Measurements from ENCODE around the gene SLC25A23. TPM values are rescaled to one million over a fixed set of nuclear protein-coding genes. Genes with fewer than 3 reads are reported as not detected.

SLC25A23 gene
- total and polyA plus RNA-seq, 9 of the 15 experiments (the other 6 are each of a cell fraction or from before 2014, with no cell fraction given): 6.1 to 72.0 (median 26.6) TPM

DNA sequence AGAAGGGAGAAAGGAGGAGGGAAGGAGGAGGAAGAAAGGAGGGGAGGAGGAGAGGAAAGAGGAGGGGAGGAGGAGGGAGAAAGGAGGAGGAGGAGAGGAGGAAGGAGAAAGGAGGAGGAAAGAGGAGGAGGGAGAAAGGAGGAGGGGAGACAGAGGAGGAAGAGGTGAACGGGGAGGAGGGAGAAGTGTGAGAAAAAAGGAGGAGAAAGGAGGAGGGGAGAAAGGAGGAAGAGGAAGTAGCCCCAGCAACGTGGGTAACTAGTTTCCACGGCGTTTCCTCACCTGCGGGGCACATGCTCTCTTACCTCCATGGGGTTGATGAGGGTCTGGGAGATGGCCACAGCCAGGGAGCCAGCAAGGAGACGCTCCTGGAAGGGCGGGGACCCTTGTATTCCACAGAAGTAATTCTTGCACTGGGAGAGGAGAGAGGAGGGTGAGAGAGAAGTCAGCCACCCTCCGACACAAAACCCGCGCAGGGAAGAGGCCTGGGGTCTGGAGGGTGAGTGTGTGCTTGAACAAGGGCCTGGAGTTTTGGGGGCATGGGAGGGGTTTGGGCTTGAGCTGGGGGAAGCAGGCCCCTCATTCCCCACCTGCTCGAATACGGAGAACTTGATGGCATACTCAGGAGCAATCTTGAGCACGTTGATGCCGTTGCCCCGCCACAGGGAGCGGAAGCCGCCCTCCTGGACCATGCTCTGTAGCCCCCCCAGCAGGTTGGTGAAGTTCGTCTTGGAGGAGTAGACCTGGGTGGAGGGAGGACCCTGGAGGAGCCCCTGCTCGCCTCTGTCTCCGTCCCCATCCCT lies 30.0 kb downstream of the SLC25A23 start (continued):
- TF ChIP-seq HMG20B (CRISPR knock-in tag; IDR thresholded peaks at IDR 0.05) (no peak), ETV6 (IDR thresholded peaks at IDR 0.05; ENCODE audit: borderline replicate concordance in 1 of 2, low read depth in 2 of 2, low read length in 1 of 2) (peak; percentile 78 to 85; a peak in 3 of 4 replicates), ETV6 (CRISPR knock-in tag; IDR thresholded peaks at IDR 0.05; ENCODE audit: borderline replicate concordance) (no peak), CTCF (IDR thresholded peaks at IDR 0.05 in 2 of 3, conservative IDR thresholded peaks at IDR 0.05 in 1 of 3; ENCODE audit: insufficient read depth in 2 of 3, low read depth in 1 of 3, low read length in 3 of 3) (peak in 2 of 3 experiments; percentile 24 to 51; a peak in 2 of 6 replicates), ZNF740 (CRISPR knock-in tag; IDR thresholded peaks at IDR 0.05) (peak; percentile 62; the same call in 1 of the 2 replicates), ZNF740 (tag; IDR thresholded peaks at IDR 0.05) (no peak), SAP30 (IDR thresholded peaks at IDR 0.05; ENCODE audit: borderline replicate concordance, insufficient read depth, low read depth, low read length, poor library complexity, severe bottlenecking) (peak; percentile 36), CEBPB (tag; IDR thresholded peaks at IDR 0.05) (no peak), NBN (IDR thresholded peaks at IDR 0.05; ENCODE audit: low read depth) (peak; percentile 45; the same call in 1 of the 2 replicates), TFE3 (CRISPR knock-in tag; IDR thresholded peaks at IDR 0.05) (no peak), MBD2 (IDR thresholded peaks at IDR 0.05; ENCODE audit: borderline replicate concordance, low read depth) (no peak), STAT5B (CRISPR knock-in tag; IDR thresholded peaks at IDR 0.05) (no peak), HMG20A (CRISPR knock-in tag; conservative IDR thresholded peaks at IDR 0.05) (no peak), HDAC2 (IDR thresholded peaks at IDR 0.05) (peak; percentile 66), PCBP2 (IDR thresholded peaks at IDR 0.05; ENCODE audit: low read depth, low read length, poor library complexity, severe bottlenecking) (peak; percentile 86), HNRNPUL1 (IDR thresholded peaks at IDR 0.05; ENCODE audit: low read length) (no peak), CHCHD3 (CRISPR knock-in tag; IDR thresholded peaks at IDR 0.05) (no peak)
- TF ChIP-seq, protein P1, sequence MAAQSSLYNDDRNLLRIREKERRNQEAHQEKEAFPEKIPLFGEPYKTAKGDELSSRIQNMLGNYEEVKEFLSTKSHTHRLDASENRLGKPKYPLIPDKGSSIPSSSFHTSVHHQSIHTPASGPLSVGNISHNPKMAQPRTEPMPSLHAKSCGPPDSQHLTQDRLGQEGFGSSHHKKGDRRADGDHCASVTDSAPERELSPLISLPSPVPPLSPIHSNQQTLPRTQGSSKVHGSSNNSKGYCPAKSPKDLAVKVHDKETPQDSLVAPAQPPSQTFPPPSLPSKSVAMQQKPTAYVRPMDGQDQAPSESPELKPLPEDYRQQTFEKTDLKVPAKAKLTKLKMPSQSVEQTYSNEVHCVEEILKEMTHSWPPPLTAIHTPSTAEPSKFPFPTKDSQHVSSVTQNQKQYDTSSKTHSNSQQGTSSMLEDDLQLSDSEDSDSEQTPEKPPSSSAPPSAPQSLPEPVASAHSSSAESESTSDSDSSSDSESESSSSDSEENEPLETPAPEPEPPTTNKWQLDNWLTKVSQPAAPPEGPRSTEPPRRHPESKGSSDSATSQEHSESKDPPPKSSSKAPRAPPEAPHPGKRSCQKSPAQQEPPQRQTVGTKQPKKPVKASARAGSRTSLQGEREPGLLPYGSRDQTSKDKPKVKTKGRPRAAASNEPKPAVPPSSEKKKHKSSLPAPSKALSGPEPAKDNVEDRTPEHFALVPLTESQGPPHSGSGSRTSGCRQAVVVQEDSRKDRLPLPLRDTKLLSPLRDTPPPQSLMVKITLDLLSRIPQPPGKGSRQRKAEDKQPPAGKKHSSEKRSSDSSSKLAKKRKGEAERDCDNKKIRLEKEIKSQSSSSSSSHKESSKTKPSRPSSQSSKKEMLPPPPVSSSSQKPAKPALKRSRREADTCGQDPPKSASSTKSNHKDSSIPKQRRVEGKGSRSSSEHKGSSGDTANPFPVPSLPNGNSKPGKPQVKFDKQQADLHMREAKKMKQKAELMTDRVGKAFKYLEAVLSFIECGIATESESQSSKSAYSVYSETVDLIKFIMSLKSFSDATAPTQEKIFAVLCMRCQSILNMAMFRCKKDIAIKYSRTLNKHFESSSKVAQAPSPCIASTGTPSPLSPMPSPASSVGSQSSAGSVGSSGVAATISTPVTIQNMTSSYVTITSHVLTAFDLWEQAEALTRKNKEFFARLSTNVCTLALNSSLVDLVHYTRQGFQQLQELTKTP (IDR thresholded peaks at IDR 0.05; ENCODE audit: low read depth in 1 of 2, partially characterized antibody in 2 of 2): peak in 1 of 2 experiments; percentile 37

All from K562 (cell line).